IMR-90 (cell line): ENCODE data around the gene SCFD2. TPM values are rescaled to one million over a fixed set of nuclear protein-coding genes. Genes with fewer than 3 reads are reported as not detected.

Experiments used
- ATAC-seq: fragments of 200-7000 bp; cut with Tn5 transposase; 2 replicates; pipeline ENCODE4 v1.9.1; 2020; ENCODE audit warnings: low read depth, mild to moderate bottlenecking, moderate library complexity
- BruUV-seq: library from RNA; stranded (reverse); fragments of 400-500 nt; replicated peaks from 2 replicates; lab custom pipeline; 2021; lab: Mats Ljungman, UMichigan
- CTCF ChIA-PET: fragments of 300-600 bp; formaldehyde crosslinking; extraction: SDS; loops from one replicate; lab custom pipeline; 2021; ENCODE audit warnings: antibody characterized with exemption; lab: Yijun Ruan, JAX
- POLR2A ChIA-PET: fragments of 300-600 bp; sonication (Branson Sonifier 250); formaldehyde crosslinking; loops from one replicate; lab custom pipeline; 2022; ENCODE audit warnings: antibody characterized with exemption; ENCODE audit not compliant: unreplicated experiment; lab: Charles Lee
- DNase-seq: peaks from one replicate; pipeline ENCODE4 v3.0.0; 2013
- H2AFZ ChIP-seq: replicated peaks from 2 replicates; pipeline ENCODE3; 2013; ENCODE audit warnings: low read length, mild to moderate bottlenecking; ENCODE audit not compliant: poor library complexity
- H2AK5ac ChIP-seq: 2 replicates; pipeline ENCODE4 v1.6.1; 2013; ENCODE audit warnings: low read depth, low read length, inconsistent platforms
- H2AK9ac ChIP-seq: replicated peaks from 2 replicates; pipeline ENCODE3; 2013; ENCODE audit warnings: mild to moderate bottlenecking, low read depth, low read length, moderate library complexity; ENCODE audit not compliant: poor library complexity
- H2BK120ac ChIP-seq: 2 replicates; pipeline ENCODE4 v1.6.1; 2013; ENCODE audit warnings: low read depth, low read length, inconsistent platforms
- H2BK15ac ChIP-seq: 3 replicates; pipeline ENCODE4 v1.6.1; 2013; ENCODE audit warnings: low read depth, low read length, inconsistent platforms
- H2BK20ac ChIP-seq: 2 replicates; pipeline ENCODE4 v1.6.1; 2013; ENCODE audit warnings: low read depth, mild to moderate bottlenecking, inconsistent platforms, low read length, moderate library complexity
- H2BK5ac ChIP-seq: 2 replicates; pipeline ENCODE4 v1.6.1; 2013; ENCODE audit warnings: mild to moderate bottlenecking, low read depth, low read length, inconsistent platforms; ENCODE audit not compliant: poor library complexity, severe bottlenecking
- H3K14ac ChIP-seq: replicated peaks from 2 replicates; pipeline ENCODE4 v1.6.1; 2013; ENCODE audit warnings: low read depth, low read length, inconsistent platforms
- H3K18ac ChIP-seq: 2 replicates; pipeline ENCODE4 v1.6.1; 2013; ENCODE audit warnings: low read depth, low read length, control low read depth
- H3K23ac ChIP-seq: 2 replicates; pipeline ENCODE4 v1.6.1; 2013; ENCODE audit warnings: low read depth, low read length, inconsistent platforms
- H3K27ac ChIP-seq: 2 replicates; pipeline ENCODE4 v1.5.1; 2013; ENCODE audit warnings: mild to moderate bottlenecking, control low read depth, low read length; ENCODE audit not compliant: insufficient read depth
- H3K27me3 ChIP-seq: 2 replicates; pipeline ENCODE4 v1.6.1; 2013; ENCODE audit warnings: low read length; ENCODE audit not compliant: control insufficient read depth, insufficient read depth
- H3K36me3 ChIP-seq: 2 replicates; pipeline ENCODE4 v1.6.1; 2013; ENCODE audit warnings: low read length, mixed read lengths; ENCODE audit not compliant: control insufficient read depth, insufficient read depth
- H3K4ac ChIP-seq: 2 replicates; pipeline ENCODE4 v1.6.1; 2013; ENCODE audit warnings: low read depth, low read length, inconsistent platforms
- H3K4me1 ChIP-seq: 2 replicates; pipeline ENCODE4 v1.6.1; 2013; ENCODE audit warnings: low read length, mixed read lengths; ENCODE audit not compliant: control insufficient read depth, insufficient read depth
- H3K4me2 ChIP-seq: 2 replicates; pipeline ENCODE4 v1.6.1; 2013; ENCODE audit warnings: low read depth, mild to moderate bottlenecking, control low read depth, low read length, moderate library complexity
- H3K4me3 ChIP-seq: 2 replicates; pipeline ENCODE4 v1.5.1; 2013; ENCODE audit warnings: low read depth, mild to moderate bottlenecking, control low read depth, low read length, moderate library complexity; ENCODE audit not compliant: insufficient read depth
- H3K56ac ChIP-seq: 2 replicates; pipeline ENCODE4 v1.6.1; 2013; ENCODE audit warnings: low read length, inconsistent platforms; ENCODE audit not compliant: insufficient read depth; ENCODE audit errors: extremely low read depth
- H3K79me1 ChIP-seq, 2 experiments: 2 replicates each; pipeline ENCODE4 v1.6.1; 2013; ENCODE audit warnings: low read length in 2 of 2, inconsistent platforms in 1 of 2, low read depth in 1 of 2
- H3K9ac ChIP-seq: 2 replicates; pipeline ENCODE4 v1.6.1; 2013; ENCODE audit warnings: low read depth, low read length, control low read depth
- H3K9me1 ChIP-seq: 2 replicates; pipeline ENCODE4 v1.6.1; 2013; ENCODE audit warnings: low read length, inconsistent platforms; ENCODE audit not compliant: insufficient read depth
- H3K9me3 ChIP-seq: 2 replicates; pipeline ENCODE4 v1.6.1; 2013; ENCODE audit warnings: low read length; ENCODE audit not compliant: control insufficient read depth, insufficient read depth
- H4K20me1 ChIP-seq: 2 replicates; pipeline ENCODE4 v1.6.1; 2013; ENCODE audit warnings: low read length, inconsistent platforms; ENCODE audit not compliant: insufficient read depth
- H4K5ac ChIP-seq: 2 replicates; pipeline ENCODE4 v1.6.1; 2013; ENCODE audit warnings: mild to moderate bottlenecking, low read depth, low read length, control low read depth
- H4K8ac ChIP-seq, 2 experiments: 2 replicates each; pipeline ENCODE4 v1.6.1; 2013; ENCODE audit warnings: low read depth in 2 of 2, low read length in 2 of 2, control low read depth in 1 of 2, inconsistent platforms in 1 of 2
- H4K91ac ChIP-seq: 2 replicates; pipeline ENCODE4 v1.6.1; 2013; ENCODE audit warnings: low read depth, low read length, inconsistent platforms; ENCODE audit not compliant: insufficient read depth
- BHLHE40 ChIP-seq: fragments of 150-350 bp; IDR thresholded peaks from 2 replicates; pipeline ENCODE4 v1.6.1; 2016; ENCODE audit warnings: mild to moderate bottlenecking, low read depth, low read length
- CEBPB ChIP-seq: IDR thresholded peaks from 2 replicates; pipeline ENCODE4 v1.6.1; 2012; ENCODE audit warnings: low read depth, low read length, improper control_type of control experiment
- FOS ChIP-seq: fragments of 150-350 bp; IDR thresholded peaks from 2 replicates; pipeline ENCODE4 v1.6.1; 2016; ENCODE audit warnings: low read depth, low read length
- MAFK ChIP-seq: IDR thresholded peaks from 2 replicates; pipeline ENCODE4 v1.6.1; 2012; ENCODE audit warnings: low read depth, low read length, improper control_type of control experiment
- MXI1 ChIP-seq: IDR thresholded peaks from 2 replicates; pipeline ENCODE4 v1.6.1; 2012; ENCODE audit warnings: low read depth, mild to moderate bottlenecking, low read length, moderate library complexity, borderline replicate concordance
- NFE2L2 ChIP-seq: fragments of 150-350 bp; IDR thresholded peaks from 2 replicates; pipeline ENCODE4 v1.6.1; 2016; ENCODE audit warnings: low read depth, mild to moderate bottlenecking, low read length
- POLR2A ChIP-seq: IDR thresholded peaks from 2 replicates; pipeline ENCODE4 v1.6.1; 2012; ENCODE audit warnings: mild to moderate bottlenecking, low read depth, low read length
- RFX5 ChIP-seq: IDR thresholded peaks from 2 replicates; pipeline ENCODE4 v1.8.0; 2012; ENCODE audit warnings: low read depth, mild to moderate bottlenecking, low read length, moderate library complexity
- WGBS, 2 experiments: methylation state at CpG; one replicate each; pipeline versions ENCODE4 v1.1.5 to v1.1.7; 2013; ENCODE audit warnings: missing lambda C conversion rate in 2 of 2; ENCODE audit not compliant: insufficient read length in 1 of 2; ENCODE audit errors: extremely low coverage in 2 of 2; 5-methylcytosine and 5-hydroxymethylcytosine counted together
- dilution Hi-C: fragments of 300-500 bp; cut with HindIII; formaldehyde crosslinking; loops from one replicate; pipeline ENCODE4 v1.14.3; 2018; ENCODE audit warnings: low sequenced_read_pairs; ENCODE audit not compliant: unreplicated experiment
- in situ Hi-C: fragments of 300-500 bp; cut with MboI; formaldehyde crosslinking; loops from 3 replicates; pipeline ENCODE4 v1.14.3; 2019; ENCODE audit warnings: low sequenced_read_pairs, inconsistent platforms, mixed read lengths
- intact Hi-C: fragments of 100-400 bp; cut with micrococcal nuclease; formaldehyde crosslinking; loops from 2 replicates; pipeline ENCODE4 v1.10.0; 2022
- polyA plus RNA-seq, 3 experiments: library from polyadenylated mRNA; depleted of rRNA; stranded (reverse); fragments of >200 nt; gene quantifications; 2 replicates each; pipeline ENCODE4 v1.2.3, GENCODE V29; 2012; ENCODE audit warnings: low replicate concordance in 1 of 3
- total RNA-seq: library from RNA; depleted of rRNA; stranded (reverse); fragments of >200 nt; gene quantifications from 2 replicates; pipeline ENCODE4 v1.2.3, GENCODE V29; 2012
- TF ChIP-seq, protein P1 (sequence below): fragments of 150-350 bp; IDR thresholded peaks from 2 replicates; pipeline ENCODE4 v1.6.1; 2017; ENCODE audit warnings: mild to moderate bottlenecking, antibody characterized with exemption, low read length, low read depth
- TF ChIP-seq, protein P2 (sequence below): fragments of 150-350 bp; IDR thresholded peaks from 2 replicates; pipeline ENCODE4 v1.6.1; 2016; ENCODE audit warnings: low read depth, mild to moderate bottlenecking, low read length, moderate library complexity, borderline replicate concordance

The SCFD2 gene
- total and polyA plus RNA-seq, 2 of the 4 experiments (the other 2 are of a cell fraction) = 18.9 to 62.4 TPM

DNA sequence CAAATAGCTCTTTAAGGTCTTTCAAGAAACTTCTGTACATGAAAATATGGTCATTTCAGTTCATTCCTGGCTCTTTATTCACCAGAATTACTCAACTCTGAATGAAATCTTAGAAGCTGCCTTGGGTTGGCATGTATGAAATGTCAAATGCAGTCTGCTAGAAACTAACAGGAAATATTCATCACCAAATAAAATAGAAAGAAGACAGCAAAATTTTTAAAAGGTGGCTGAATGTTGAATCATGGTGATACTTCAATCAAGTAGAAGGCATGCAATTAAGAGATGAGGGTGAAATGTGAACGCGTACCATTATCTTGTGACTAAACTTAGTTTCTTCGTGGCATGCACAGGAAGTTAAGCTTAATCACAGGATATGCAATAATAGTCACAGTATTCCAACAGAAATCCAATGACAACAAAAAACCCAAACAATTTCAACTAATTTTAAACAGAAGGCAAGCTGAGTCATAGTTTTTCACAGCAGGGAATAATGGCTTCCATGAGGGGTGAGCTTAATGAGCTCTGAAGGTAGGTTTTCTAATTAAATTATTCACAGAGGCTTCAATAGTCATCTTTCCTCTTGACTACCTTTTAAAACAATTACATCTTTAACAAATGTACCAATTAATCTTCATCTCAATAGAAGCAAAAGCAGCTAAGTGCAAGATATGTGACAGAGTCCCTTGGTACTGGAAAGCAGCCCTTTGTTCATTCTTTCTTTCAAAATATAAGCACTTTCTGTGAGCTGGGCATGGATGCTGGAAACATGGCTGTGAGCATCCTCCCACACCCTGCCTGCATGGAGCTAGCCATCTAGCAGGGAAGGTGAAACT lies 44.5 kb downstream of the SCFD2 start:
- H3K9ac ChIP-seq = peak overlapping the region; percentile 47
- no peaks in the 10 kb centered on the region for H3K27me3 ChIP-seq
- H3K9me1 ChIP-seq = peaks cover 5% of the 10 kb centered on the region
- H2BK5ac ChIP-seq = peak overlapping the region; percentile 98
- H3K4me3 ChIP-seq = peak overlapping the region; percentile 37; the same call in 1 of the 2 replicates
- no peaks in the 10 kb centered on the region for H4K20me1 ChIP-seq
- H3K27ac ChIP-seq = peak overlapping the region; percentile 98
- peak; percentile 86 for DNase-seq
- peak overlapping the region; percentile 99 for H4K91ac ChIP-seq
- peak overlapping the region; percentile 99 for H4K5ac ChIP-seq
- peaks cover 16 to 58% of the 10 kb centered on the region in 2 experiments for H3K79me1 ChIP-seq
- ChIA-PET CTCF (interaction anchor here (1.0 kb wide), 1 partner anchor 53 kb away, joined by 3 read pairs; no protein-coding TSS in a partner anchor), POLR2A (interaction anchor here (0.9 kb wide), 1 partner anchor 56 kb away, joined by 3 read pairs; the partner anchor contains the start of gene FIP1L1)
- H3K4me2 ChIP-seq = peak overlapping the region; percentile 96
- H3K56ac ChIP-seq = peak overlapping the region; percentile 80
- in situ Hi-C loops (no loop called here), intact Hi-C loops (no loop called here), dilution Hi-C loops (no loop called here)
- H2AK5ac ChIP-seq = peak overlapping the region; percentile 100
- peaks cover 8% of the 10 kb centered on the region for H3K4me1 ChIP-seq
- peak overlapping the region; percentile 99 for H3K18ac ChIP-seq
- H3K4ac ChIP-seq = peak overlapping the region; percentile 100
- ATAC-seq = peak; percentile 80
- peak overlapping the region; percentile 100 for H2BK120ac ChIP-seq
- H3K9me3 ChIP-seq = no peaks in the 10 kb centered on the region
- no peak overlapping the region for H2AFZ ChIP-seq
- no peak for TF ChIP-seq MXI1
- peak; percentile 59; the same call in 1 of the 2 replicates for TF ChIP-seq BHLHE40
- TF ChIP-seq, protein P1, sequence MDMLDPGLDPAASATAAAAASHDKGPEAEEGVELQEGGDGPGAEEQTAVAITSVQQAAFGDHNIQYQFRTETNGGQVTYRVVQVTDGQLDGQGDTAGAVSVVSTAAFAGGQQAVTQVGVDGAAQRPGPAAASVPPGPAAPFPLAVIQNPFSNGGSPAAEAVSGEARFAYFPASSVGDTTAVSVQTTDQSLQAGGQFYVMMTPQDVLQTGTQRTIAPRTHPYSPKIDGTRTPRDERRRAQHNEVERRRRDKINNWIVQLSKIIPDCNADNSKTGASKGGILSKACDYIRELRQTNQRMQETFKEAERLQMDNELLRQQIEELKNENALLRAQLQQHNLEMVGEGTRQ = no peak
- TF ChIP-seq MAFK = 0 out of 2 replicates have a peak, but pooled peaks have one; percentile 27
- TF ChIP-seq CEBPB = peak; percentile 32
- TF ChIP-seq NFE2L2 = peak; percentile 63
- no peak for TF ChIP-seq POLR2A
- TF ChIP-seq FOS = peak; percentile 28; the same call in 1 of the 2 replicates
- TF ChIP-seq, protein P2, sequence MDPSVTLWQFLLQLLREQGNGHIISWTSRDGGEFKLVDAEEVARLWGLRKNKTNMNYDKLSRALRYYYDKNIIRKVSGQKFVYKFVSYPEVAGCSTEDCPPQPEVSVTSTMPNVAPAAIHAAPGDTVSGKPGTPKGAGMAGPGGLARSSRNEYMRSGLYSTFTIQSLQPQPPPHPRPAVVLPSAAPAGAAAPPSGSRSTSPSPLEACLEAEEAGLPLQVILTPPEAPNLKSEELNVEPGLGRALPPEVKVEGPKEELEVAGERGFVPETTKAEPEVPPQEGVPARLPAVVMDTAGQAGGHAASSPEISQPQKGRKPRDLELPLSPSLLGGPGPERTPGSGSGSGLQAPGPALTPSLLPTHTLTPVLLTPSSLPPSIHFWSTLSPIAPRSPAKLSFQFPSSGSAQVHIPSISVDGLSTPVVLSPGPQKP = no peak
- no peak for TF ChIP-seq RFX5
- peak overlapping the region; percentile 99 for H3K14ac ChIP-seq
- no peaks in the 10 kb centered on the region for H3K36me3 ChIP-seq
- BruUV-seq = no TSS peak
- peak overlapping the region; percentile 100 for H2BK20ac ChIP-seq
- H2BK15ac ChIP-seq = peak overlapping the region; percentile 96; the same call in 2 of the 3 replicates
- peak overlapping the region; percentile 93 to 95 for H4K8ac ChIP-seq
- H2AK9ac ChIP-seq = peak overlapping the region; percentile 21
- WGBS, 2 experiments = no CpG with 5 or more reads among the region's 3 CpGs
- H3K23ac ChIP-seq = peak overlapping the region; percentile 97
